Kidney tubule cell (primary cell): ENCODE data around the gene WFDC1.

Experiments
- DNase-seq: peaks from one replicate; pipeline ENCODE4 v3.0.0-alpha.2; 2018; ENCODE audit warnings: low spot score

WFDC1 gene

GRCh38 chr16:84351630-84352029, 57.0 kb downstream of the WFDC1 start:
- no peak for DNase-seq

GRCh38 chr16:84354306-84354705, 59.6 kb downstream of the WFDC1 start:
- no peak for DNase-seq

GRCh38 chr16:84355149-84355548, 60.5 kb downstream of the WFDC1 start:
- no peak for DNase-seq

- DNase-seq = no peak
Measured at GRCh38 chr16:84356176-84356575, 61.5 kb downstream of the WFDC1 start.

GRCh38 chr16:84356591-84357116, 62.0 kb downstream of the WFDC1 start:
- DNase-seq = no peak

GRCh38 chr16:84357191-84357651, 62.5 kb downstream of the WFDC1 start:
- peak; percentile 39 for DNase-seq

GRCh38 chr16:84358601-84359295, 64.1 kb downstream of the WFDC1 start:
- no peak for DNase-seq

GRCh38 chr16:84359326-84359725, 64.6 kb downstream of the WFDC1 start:
- no peak for DNase-seq

GRCh38 chr16:84360170-84360569, 65.5 kb downstream of the WFDC1 start:
- DNase-seq = peak; percentile 90

- DNase-seq = peak; percentile 25
Measured at GRCh38 chr16:84360748-84361147, 66.1 kb downstream of the WFDC1 start.

GRCh38 chr16:84361546-84361945, 66.9 kb downstream of the WFDC1 start:
- DNase-seq = peak; percentile 83

- peak; percentile 25 for DNase-seq
Measured at GRCh38 chr16:84362471-84362941, 67.8 kb downstream of the WFDC1 start.

GRCh38 chr16:84366208-84366607, 71.5 kb downstream of the WFDC1 start:
- DNase-seq = no peak

GRCh38 chr16:84367297-84367680, 72.6 kb downstream of the WFDC1 start:
- DNase-seq = no peak

GRCh38 chr16:84367750-84368307, 73.2 kb downstream of the WFDC1 start:
- DNase-seq = no peak

- DNase-seq = peak; percentile 49
Measured at GRCh38 chr16:84368308-84368996, 73.8 kb downstream of the WFDC1 start, which contains the start of gene ATP2C2. Gene ATP2C2 (plus strand): TSS chr16:84368538. CDS start chr16:84368616, 78 bp downstream.

GRCh38 chr16:84369105-84369504, 74.4 kb downstream of the WFDC1 start:
- DNase-seq = no peak

- peak; percentile 25 for DNase-seq
Measured at GRCh38 chr16:84369938-84370627, 75.4 kb downstream of the WFDC1 start.

- no peak for DNase-seq
Measured at GRCh38 chr16:84370723-84371552, 76.3 kb downstream of the WFDC1 start.

GRCh38 chr16:84371553-84371865, 76.8 kb downstream of the WFDC1 start:
- no peak for DNase-seq

- peak; percentile 52 for DNase-seq
Measured at GRCh38 chr16:84373907-84374489, 79.3 kb downstream of the WFDC1 start.
